PFSK-1 (cell line): ENCODE measurements around the gene TTYH2. TPM values are rescaled to one million over a fixed set of nuclear protein-coding genes. Genes with fewer than 3 reads are reported as not detected.

Source experiments
- FOXP2 ChIP-seq: optimal IDR thresholded peaks from 2 replicates; pipeline ENCODE3; 2011; ENCODE audit warnings: borderline replicate concordance, control low read depth, inconsistent platforms; ENCODE audit not compliant: insufficient read depth; ENCODE audit errors: extremely low read length, extremely low read depth
- POLR2AphosphoS5 ChIP-seq: IDR thresholded peaks from 2 replicates; pipeline ENCODE4 v1.6.1; 2012; ENCODE audit warnings: low read depth, mild to moderate bottlenecking, control low read depth, low read length, moderate library complexity
- REST ChIP-seq, 2 experiments: IDR thresholded peaks; 2 replicates each; pipeline versions ENCODE4 v1.6.1 to v1.8.0; 2011 to 2012; ENCODE audit warnings: low read depth in 2 of 2, low read length in 2 of 2, control low read depth in 1 of 2, inconsistent platforms in 1 of 2, mild to moderate bottlenecking in 1 of 2, moderate library complexity in 1 of 2; ENCODE audit not compliant: insufficient read depth in 1 of 2
- SIN3A ChIP-seq: IDR thresholded peaks from 2 replicates; pipeline ENCODE4 v1.6.1; 2012; ENCODE audit warnings: mild to moderate bottlenecking, low read length, moderate library complexity, borderline replicate concordance; ENCODE audit not compliant: insufficient read depth
- TAF1 ChIP-seq: IDR thresholded peaks from 2 replicates; pipeline ENCODE4 v1.6.1; 2012; ENCODE audit warnings: low read length, control low read depth, borderline replicate concordance; ENCODE audit not compliant: insufficient read depth
- polyA plus RNA-seq: library from polyadenylated mRNA; unstranded; fragments of >200 nt; gene quantifications from one replicate; pipeline ENCODE4 v1.2.1, GENCODE V29; 2012; ENCODE audit warnings: low read depth, missing spikeins; ENCODE audit not compliant: insufficient read length

The TTYH2 gene, protein sequence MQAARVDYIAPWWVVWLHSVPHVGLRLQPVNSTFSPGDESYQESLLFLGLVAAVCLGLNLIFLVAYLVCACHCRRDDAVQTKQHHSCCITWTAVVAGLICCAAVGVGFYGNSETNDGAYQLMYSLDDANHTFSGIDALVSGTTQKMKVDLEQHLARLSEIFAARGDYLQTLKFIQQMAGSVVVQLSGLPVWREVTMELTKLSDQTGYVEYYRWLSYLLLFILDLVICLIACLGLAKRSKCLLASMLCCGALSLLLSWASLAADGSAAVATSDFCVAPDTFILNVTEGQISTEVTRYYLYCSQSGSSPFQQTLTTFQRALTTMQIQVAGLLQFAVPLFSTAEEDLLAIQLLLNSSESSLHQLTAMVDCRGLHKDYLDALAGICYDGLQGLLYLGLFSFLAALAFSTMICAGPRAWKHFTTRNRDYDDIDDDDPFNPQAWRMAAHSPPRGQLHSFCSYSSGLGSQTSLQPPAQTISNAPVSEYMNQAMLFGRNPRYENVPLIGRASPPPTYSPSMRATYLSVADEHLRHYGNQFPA
- polyA plus RNA-seq: 21.0 TPM

- TF ChIP-seq TAF1 (peak; percentile 46; the same call in 1 of the 2 replicates), FOXP2 (peak; percentile 73), REST (IDR thresholded peaks at IDR 0.05; ENCODE audit: insufficient read depth in 1 of 2, low read depth in 2 of 2, low read length in 2 of 2) (no peak), POLR2AphosphoS5 (peak; percentile 73), SIN3A (0 out of 2 replicates have a peak, but pooled peaks have one; percentile 42)
Measured at GRCh38 chr17:74212913-74213791, at the start of gene TTYH2. Gene TTYH2, plus strand, starts transcription at chr17:74213571. Its CDS starts 17 bp downstream, at chr17:74213588.

DNA sequence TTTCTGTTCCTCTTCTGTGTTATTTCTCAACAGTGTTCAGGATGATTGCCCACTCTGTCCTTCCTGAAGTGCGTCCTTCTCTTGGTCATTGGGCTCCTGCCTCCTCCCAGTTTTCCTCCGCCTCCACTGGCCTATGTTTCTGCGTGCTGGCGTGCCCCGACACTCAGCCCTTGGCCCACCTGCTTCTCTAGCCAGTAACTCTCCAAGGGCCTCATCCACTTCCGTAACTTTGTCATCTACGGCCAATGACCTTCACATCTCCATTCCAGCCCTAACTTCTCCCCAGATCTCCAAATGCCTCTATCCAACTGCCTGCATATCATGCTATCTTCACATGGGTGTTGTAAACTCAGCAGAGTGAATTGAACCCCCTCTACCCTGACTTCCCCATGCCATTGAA is 49.5 kb upstream of the TTYH2 start:
- TF ChIP-seq FOXP2: no peak

GRCh38 chr17:74164446-74165045 is 48.8 kb upstream of the TTYH2 start:
- no peak for TF ChIP-seq FOXP2
- TF ChIP-seq TAF1: no peak
- no peak for TF ChIP-seq REST (IDR thresholded peaks at IDR 0.05; ENCODE audit: insufficient read depth in 1 of 2, low read depth in 2 of 2, low read length in 2 of 2)
- no peak for TF ChIP-seq SIN3A
- TF ChIP-seq POLR2AphosphoS5: no peak

DNA sequence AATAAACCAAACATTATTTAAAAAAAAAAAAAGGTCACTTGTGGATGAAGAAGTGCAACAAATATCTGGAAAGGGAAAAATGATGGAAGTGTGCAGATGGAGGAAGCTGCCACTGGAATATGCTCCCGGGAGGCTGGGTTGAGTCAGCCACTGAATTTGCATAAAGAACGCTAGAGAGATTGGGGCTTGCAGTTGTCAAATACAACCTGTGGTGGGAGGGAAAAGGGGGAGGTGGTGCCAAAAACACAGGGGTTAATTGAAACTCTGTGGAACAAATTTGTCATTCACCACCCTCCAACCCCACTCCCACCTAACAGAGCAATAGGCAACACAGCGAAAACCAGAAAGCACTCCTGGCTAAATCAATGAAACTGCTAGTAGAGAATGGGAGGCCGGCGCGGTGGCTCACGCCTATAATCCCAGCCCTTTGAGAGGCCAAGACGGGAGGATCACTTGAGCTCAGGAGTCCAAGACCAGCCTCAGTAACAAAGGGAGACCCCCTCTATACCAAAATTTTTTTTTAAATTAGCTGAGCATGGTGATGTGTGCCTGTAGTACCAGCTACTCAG is 47.5 kb upstream of the TTYH2 start:
- TF ChIP-seq TAF1: no peak
- TF ChIP-seq POLR2AphosphoS5: no peak
- no peak for TF ChIP-seq FOXP2

DNA sequence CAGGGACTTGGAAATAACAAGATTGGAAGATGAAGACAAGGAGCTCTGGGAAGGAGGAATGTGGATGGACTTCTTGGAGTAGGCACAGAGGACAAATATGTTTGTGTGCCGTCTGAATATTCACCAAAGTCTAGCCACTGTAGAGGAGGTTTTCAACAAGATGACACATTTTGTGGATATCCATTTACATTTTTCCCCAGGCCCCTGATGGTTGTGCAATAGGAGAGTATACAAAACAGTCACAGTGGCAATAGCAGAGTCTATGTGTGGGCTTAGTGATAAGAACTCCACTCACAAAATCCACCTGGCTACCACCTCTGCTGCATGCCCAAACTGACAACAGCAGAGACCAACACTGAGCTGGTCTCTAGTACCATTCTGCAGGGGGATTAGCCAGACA is 42.4 kb upstream of the TTYH2 start:
- TF ChIP-seq REST (IDR thresholded peaks at IDR 0.05; ENCODE audit: insufficient read depth in 1 of 2, low read depth in 2 of 2, low read length in 2 of 2): no peak
- TF ChIP-seq SIN3A: no peak
- TF ChIP-seq POLR2AphosphoS5: no peak
- TF ChIP-seq TAF1: no peak
- TF ChIP-seq FOXP2: no peak
